ENCODE results near the gene TNIK.
"Not testable (repeated sequence)": the region's sequence is repeated elsewhere in the genome, so short reads cannot be mapped to it uniquely, and the experiment has no call there.

Gene TNIK

DNA sequence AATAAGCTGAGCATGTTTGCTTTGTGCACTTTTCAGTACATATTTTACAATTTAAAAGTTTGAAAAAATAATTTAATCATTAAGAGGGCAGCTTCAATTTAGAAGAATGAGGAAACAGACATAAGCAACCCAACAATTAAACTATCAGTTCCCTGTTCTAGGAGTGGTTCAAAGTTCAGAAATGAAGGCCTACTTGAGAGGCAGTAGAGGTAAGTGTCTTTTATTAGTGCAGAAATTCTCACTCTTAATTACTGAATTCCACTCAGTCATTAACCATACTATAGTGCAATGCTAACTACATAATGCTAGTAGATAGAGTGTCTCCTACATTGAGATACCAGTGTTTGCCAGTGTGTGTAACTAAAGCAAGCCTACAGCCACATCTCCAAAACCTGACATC is 73.1 kb downstream of the TNIK start:
- TF ChIP-seq, protein P1, sequence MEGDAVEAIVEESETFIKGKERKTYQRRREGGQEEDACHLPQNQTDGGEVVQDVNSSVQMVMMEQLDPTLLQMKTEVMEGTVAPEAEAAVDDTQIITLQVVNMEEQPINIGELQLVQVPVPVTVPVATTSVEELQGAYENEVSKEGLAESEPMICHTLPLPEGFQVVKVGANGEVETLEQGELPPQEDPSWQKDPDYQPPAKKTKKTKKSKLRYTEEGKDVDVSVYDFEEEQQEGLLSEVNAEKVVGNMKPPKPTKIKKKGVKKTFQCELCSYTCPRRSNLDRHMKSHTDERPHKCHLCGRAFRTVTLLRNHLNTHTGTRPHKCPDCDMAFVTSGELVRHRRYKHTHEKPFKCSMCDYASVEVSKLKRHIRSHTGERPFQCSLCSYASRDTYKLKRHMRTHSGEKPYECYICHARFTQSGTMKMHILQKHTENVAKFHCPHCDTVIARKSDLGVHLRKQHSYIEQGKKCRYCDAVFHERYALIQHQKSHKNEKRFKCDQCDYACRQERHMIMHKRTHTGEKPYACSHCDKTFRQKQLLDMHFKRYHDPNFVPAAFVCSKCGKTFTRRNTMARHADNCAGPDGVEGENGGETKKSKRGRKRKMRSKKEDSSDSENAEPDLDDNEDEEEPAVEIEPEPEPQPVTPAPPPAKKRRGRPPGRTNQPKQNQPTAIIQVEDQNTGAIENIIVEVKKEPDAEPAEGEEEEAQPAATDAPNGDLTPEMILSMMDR (IDR thresholded peaks at IDR 0.05; ENCODE audit: low read depth, low read length), result no peak

DNA sequence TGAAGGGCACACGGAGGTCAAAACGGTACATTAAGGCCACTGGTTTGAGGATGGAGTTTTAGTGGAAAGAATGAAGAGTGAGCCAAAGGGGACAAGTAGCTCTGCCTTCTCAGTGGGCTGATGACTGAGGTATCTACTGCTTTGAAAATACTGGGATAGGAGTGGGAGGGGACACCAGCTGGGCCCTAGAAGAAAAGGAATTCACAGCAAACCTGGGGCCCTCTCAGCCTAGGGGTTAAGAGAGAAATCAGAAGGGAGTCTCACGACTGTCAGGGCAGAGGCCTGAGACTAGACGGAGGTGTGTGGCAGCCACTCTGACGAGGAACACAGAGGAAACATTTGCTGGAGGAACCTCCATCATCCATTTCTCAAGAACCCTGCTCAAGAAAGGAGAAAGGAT is 75.1 kb downstream of the TNIK start:
- no peak overlapping the region for H3K4me3 ChIP-seq (ENCODE audit: low read depth, low read length)
- TF ChIP-seq, protein P1 (IDR thresholded peaks at IDR 0.05; ENCODE audit: low read depth, low read length), result no peak

More for the DNA sequence above, 73.1 kb downstream of the TNIK start:
- H3K4me3 ChIP-seq (ENCODE audit: low read depth, low read length), result no peak overlapping the region

DNA sequence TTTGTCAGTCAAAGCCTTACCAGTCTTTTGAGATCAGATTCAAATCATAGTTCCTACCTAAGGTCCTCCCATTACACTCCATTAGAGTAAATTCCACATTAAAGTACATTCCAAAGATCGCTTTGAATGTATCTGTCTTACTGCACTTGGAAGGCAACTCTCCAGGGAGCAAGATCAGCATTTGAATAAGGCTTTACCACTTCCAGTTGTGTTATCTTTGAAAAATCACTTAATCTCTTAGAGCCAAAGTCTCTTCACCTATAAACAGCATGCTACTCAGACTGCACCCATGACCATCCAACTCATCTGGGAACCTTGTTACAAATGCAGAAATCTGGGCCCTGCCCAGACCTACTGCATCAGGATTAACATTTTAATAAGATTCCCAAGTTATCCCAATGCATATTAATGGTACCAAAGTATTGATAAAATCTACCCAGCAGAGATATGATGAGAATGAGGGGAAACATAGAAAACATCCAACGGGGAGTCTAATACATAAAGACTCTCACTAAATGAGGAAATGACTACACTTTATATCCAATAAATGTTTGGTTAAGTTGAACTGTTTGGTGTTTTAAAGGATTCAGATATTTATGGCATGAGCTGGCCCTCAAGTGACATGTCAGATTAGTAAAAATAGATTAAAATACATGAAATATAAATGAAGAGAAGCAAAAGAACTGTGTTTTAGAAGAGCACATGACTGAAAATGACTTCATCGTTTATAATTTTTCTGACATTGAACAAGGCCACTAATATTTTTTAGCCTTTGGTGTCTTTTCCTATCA is 75.9 kb downstream of the TNIK start:
- TF ChIP-seq, protein P1 (IDR thresholded peaks at IDR 0.05; ENCODE audit: low read depth, low read length), result no peak
- no peak overlapping the region for H3K4me3 ChIP-seq (ENCODE audit: low read depth, low read length)

DNA sequence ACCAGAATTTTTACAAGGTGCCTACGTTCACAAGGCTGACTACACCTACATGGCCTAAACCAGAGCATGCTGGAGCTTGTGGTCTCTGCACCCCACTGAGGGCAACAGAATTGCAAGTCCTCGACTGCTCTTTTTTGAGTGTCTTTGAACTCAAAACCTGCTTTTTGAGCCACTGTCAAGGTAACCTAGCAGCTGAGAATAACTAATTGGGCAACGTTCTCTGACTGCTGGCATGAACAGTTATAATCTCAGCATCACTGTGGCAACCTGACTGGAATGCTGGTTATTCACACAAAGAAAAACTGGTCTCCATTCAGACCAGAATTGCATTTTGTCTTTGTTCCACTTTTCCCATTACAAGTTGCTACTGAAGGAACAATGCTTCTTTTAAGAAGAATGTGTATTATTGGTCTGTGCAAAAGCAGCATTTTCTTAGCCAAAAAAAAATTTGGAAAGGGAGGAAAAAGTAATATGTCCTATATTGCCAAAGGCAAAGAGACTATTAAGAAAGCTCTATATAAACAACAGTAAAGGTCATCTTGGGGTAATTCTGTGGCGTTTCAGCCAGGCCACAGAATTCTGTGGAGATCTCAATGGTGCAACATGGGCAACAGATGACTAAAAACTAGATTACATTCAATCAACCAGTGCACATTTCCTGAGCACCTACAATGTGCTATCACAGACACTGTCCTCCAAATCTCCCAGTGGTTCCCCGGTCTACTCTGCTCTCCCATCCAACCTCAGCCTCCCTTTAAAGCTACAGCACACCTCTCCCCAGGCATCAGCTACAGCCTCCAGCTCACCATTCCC is 76.8 kb downstream of the TNIK start:
- TF ChIP-seq, protein P1 (IDR thresholded peaks at IDR 0.05; ENCODE audit: low read depth, low read length), result no peak
- no peak overlapping the region for H3K4me3 ChIP-seq (ENCODE audit: low read depth, low read length)

DNA sequence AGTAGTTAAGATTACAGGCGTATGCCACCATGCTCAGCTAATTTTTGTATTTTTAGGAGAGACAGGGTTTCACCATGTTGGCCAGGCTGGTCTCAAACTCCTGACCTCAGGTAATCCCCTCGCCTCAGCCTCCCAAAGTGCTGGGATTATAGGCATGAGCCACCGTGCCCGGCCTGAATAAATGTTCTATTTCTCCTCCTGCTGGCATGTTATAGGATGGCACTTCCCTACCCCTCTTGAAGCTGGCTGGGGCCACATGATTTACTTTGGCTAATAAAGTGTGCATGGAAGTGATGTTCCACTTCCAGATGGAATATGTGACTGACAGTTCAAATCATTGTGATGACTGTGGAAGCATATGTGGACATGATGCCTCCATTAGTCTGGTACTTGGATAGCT is 77.9 kb downstream of the TNIK start:
- not testable (repeated sequence) for H3K4me3 ChIP-seq (ENCODE audit: low read depth, low read length)

DNA sequence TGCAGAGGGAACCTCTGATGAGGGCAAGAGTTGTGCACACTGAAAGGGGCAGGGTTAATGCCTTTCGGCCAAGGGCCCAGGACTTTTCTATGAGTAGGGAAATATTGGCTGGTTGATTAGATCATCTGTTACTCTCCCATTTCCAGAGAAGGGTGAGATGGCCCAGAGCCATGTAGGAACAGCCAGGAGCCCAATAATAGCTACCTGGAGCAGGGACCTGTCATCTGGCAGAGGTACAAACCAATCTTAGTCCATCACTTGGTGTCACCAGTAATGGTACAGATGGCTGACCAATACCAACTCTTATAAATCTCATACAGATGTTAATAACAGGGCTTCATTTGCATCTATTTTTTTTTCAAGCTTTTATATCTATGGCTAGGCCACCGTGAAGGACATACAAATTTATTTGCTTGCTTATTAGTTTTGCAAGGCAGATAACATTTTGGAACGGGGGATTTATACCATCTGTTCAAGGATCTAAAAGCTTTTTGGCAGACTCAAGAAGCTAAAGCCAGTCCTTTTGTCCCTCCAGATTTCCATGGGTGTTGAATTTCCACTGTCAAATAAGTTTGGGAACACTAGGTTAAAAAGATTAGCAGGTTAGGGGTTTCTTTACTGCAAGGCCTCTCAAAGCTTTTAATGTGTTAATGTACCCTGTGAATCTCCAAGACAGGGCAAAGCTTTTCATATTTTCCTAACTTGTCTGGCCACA is 79.3 kb downstream of the TNIK start:
- H3K4me3 ChIP-seq (ENCODE audit: low read depth, low read length), result no peak overlapping the region
- TF ChIP-seq, protein P1 (IDR thresholded peaks at IDR 0.05; ENCODE audit: low read depth, low read length), result no peak

DNA sequence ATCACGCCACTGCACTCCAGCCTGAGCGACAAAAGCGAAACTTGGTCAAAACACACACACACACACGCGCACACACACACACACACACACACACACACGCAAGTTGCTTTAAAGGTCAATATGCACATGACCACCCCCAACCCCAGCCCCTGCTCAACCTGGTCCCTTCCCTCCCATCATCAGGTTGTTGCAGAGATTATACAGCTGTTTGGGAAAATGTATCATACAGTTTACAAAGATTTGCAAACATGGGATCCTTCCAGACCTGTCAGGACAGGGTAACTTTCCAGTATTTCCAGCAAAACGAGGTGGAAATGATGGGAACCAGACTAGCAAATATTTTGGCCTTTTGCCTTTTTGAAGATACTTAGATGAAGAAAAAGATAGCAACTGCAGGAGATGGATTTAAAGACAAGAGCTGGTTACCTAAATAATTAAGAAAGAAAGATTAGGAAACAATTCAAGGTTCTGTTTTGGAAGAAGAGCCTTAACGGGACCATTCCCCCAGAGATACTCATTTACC is 80.2 kb downstream of the TNIK start:
- no peak overlapping the region for H3K4me3 ChIP-seq (ENCODE audit: low read depth, low read length)
- TF ChIP-seq, protein P1 (IDR thresholded peaks at IDR 0.05; ENCODE audit: low read depth, low read length), result no peak

Data from WI38 (cell line).